C4-2B (cell line): ENCODE data around the gene UROS.

Experiments
- CTCF ChIP-seq: fragments of 450-650 bp; conservative IDR thresholded peaks from 2 replicates; pipeline ENCODE4 v1.5.1; 2017; ENCODE audit warnings: mild to moderate bottlenecking
- ZFX ChIP-seq: fragments of 450-650 bp; IDR thresholded peaks from 2 replicates; pipeline ENCODE4 v1.6.1; 2017

GRCh38 chr10:125850766-125851731, 28.0 kb upstream of the UROS start:
- TF ChIP-seq CTCF (no peak), ZFX (no peak)
